Activated CD8-positive, alpha-beta T cell treated with anti-CD3 and anti-CD28 coated beads, Interleukin-2, amount 10 ng/mL, durations not matched to agents 7 days and 5 days (primary cell): ENCODE measurements around the gene CCDC78. TPM values are rescaled to one million over a fixed set of nuclear protein-coding genes. Genes with fewer than 3 reads are reported as not detected.
A peak's percentile ranks its signal among the peaks of the same experiment; 100 is the strongest.

Experiments
- ATAC-seq: fragments of 150-1000 bp; cut with Tn5 transposase; one replicate; pipeline ENCODE4 v1.10.0; 2021; ENCODE audit warnings: moderate library complexity
- CTCF ChIA-PET: fragments of 350-600 bp; sonication (Branson Sonifier 250); formaldehyde crosslinking; loops from one replicate; lab custom pipeline; 2021; ENCODE audit warnings: antibody characterized with exemption; lab: Charles Lee
- POLR2A ChIA-PET: fragments of 350-600 bp; sonication (Branson Sonifier 250); formaldehyde crosslinking; loops from one replicate; lab custom pipeline; 2021; ENCODE audit warnings: antibody characterized with exemption; lab: Charles Lee
- DNase-seq: peaks from one replicate; pipeline ENCODE4 v3.0.0-alpha.2; 2020
- H3K27ac Mint-ChIP-seq: one replicate; pipeline ENCODE4 v1.8.0; 2021; ENCODE audit warnings: mild to moderate bottlenecking, mixed read lengths
- H3K27me3 Mint-ChIP-seq: one replicate; pipeline ENCODE4 v1.8.0; 2021; ENCODE audit warnings: low read depth, mixed read lengths
- H3K36me3 Mint-ChIP-seq: one replicate; pipeline ENCODE4 v1.8.0; 2021; ENCODE audit warnings: low read depth, mixed read lengths
- H3K4me1 Mint-ChIP-seq: one replicate; pipeline ENCODE4 v1.8.0; 2021; ENCODE audit warnings: low read depth, mixed read lengths
- H3K4me3 Mint-ChIP-seq: one replicate; pipeline ENCODE4 v1.8.0; 2021; ENCODE audit warnings: mild to moderate bottlenecking, mixed read lengths
- H3K9me3 Mint-ChIP-seq: one replicate; pipeline ENCODE4 v1.8.0; 2022; ENCODE audit warnings: mixed read lengths; ENCODE audit not compliant: insufficient read depth
- total RNA-seq, 2 experiments: library from RNA; stranded (reverse); gene quantifications; one replicate each; pipeline ENCODE4 v1.2.3, GENCODE V29; 2021

The CCDC78 gene
- total RNA-seq, 2 experiments from 2014 or later = 3.9 TPM

DNA sequence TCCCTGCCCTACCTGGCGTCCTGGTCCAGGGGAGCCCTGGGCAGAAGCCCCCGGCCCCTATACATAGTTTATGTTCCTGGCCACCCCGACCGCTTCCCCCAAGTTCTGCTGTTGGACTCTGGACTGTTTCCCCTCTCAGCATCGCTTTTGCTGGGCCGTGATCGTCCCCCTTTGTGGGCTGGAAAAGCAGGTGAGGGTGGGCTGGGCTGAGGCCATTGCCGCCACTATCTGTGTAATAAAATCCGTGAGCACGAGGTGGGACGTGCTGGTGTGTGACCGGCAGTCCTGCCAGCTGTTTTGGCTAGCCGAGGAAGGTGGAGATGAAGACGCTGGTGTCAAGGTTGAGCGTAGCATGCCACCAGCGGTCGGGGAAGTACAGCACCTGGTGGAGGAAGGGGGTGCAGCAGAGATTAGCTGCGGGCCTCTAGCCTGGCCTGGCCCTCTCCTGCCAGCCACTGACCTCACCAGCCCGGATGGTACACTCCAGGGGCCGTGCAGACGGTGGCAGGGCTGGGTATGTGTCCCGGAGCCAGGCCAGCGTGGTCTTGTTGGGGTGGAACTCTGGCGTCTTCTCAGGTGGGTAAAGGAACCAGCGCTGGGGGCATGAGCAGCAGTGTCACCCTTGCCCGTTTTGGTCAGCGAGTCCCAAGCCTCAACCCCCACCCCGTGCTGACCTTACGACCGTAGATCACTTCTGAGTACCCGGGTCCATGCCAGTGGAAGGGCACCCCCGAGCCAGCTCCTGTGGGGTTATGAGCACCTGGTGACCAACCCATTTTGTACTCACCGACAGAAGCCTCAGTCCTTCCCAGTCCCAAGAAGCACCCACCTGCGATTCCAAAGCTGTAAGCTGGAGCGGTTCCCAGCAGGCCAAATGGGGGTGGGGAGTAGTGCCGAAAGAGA is 43.5 kb downstream of the CCDC78 start:
- peak overlapping the region; percentile 76 for H3K4me3 Mint-ChIP-seq
- DNase-seq (no peak), ATAC-seq (no peak)
- H3K36me3 Mint-ChIP-seq = peaks cover 28% of the 10 kb centered on the region
- no peaks in the 10 kb centered on the region for H3K9me3 Mint-ChIP-seq
- POLR2A ChIA-PET = interaction anchor here (1.4 to 2.4 kb wide), 2 partner anchors 7 to 12 kb away, joined by 3 to 15 read pairs; partner anchors contain the start of gene WDR24
- CTCF ChIA-PET = interaction anchor here (1.7 kb wide), 1 partner anchor 15 kb away, joined by 8 read pairs; the partner anchor contains the start of gene RHOT2
- H3K27me3 Mint-ChIP-seq = no peaks in the 10 kb centered on the region
- peaks cover 46% of the 10 kb centered on the region for H3K4me1 Mint-ChIP-seq
- peak overlapping the region; percentile 72 for H3K27ac Mint-ChIP-seq

DNA sequence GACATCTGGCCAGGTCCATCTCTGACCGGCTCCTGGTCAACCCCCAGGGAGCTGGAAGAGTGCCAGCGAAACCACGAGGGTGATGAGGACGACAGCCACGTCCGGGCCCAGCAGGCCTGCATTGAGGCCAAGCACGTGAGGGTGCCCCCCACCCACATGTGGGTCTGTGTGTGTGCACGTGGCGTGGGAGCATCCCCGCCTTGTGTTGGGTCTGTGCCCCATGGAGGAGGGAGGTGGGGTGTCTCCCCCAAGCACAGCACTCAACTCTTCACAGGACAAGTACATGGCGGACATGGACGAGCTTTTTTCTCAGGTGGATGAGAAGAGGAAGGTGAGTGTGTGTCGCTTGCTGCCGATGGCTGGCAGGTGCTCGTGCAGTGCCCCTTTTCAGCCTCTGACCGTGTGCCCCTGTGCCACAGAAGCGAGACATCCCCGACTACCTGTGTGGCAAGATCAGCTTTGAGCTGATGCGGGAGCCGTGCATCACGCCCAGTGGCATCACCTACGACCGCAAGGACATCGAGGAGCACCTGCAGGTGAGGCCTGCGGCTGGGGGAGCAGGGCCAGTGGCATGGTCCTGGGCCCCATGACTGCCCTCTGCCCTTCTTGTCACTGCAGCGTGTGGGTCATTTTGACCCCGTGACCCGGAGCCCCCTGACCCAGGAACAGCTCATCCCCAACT is 44.4 kb downstream of the CCDC78 start:
- Mint-ChIP-seq H3K27me3 (no peaks in the 10 kb centered on the region), H3K4me3 (peak overlapping the region; percentile 76), H3K27ac (peak overlapping the region; percentile 61), H3K36me3 (peaks cover 28% of the 10 kb centered on the region), H3K9me3 (no peaks in the 10 kb centered on the region), H3K4me1 (peaks cover 44% of the 10 kb centered on the region)
- ATAC-seq (no peak), DNase-seq (no peak)
- ChIA-PET POLR2A (interaction anchor here (1.3 to 2.4 kb wide), 4 partner anchors 8 to 13 kb away, joined by 3 to 15 read pairs (median 7); partner anchors contain the start of genes RHOT2 and WDR24), CTCF (interaction anchor here (0.9 to 1.7 kb wide), 2 partner anchors 14 to 103 kb away, joined by 3 to 8 read pairs; partner anchors contain the start of gene RHOT2)

DNA sequence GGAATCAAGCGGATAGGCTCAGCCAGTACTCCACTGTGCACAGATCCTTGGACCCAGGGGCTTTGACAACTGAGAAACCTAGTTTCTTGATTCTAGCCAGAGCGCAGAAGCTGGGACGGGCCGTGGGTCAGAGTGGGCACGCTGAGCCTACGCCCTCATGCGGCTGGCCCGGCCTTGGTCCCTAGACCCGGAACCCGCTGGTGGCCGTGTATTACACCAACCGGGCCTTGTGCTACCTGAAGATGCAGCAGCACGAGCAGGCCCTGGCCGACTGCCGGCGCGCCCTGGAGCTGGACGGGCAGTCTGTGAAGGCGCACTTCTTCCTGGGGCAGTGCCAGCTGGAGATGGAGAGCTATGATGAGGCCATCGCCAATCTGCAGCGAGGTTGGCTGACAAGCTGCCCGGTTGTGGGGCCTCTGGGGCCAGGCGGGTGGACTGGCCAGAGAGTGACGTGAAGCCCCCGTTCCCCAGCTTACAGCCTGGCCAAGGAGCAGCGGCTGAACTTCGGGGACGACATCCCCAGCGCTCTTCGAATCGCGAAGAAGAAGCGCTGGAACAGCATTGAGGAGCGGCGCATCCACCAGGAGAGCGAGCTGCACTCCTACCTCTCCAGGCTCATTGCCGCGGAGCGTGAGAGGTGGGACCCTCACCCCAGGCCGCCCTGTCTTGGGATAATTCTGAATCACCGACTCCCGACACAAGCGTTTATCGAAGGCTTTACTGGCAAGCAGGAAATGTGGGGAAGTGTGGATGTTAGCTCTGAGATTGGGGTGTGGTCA is 45.1 kb downstream of the CCDC78 start:
- Mint-ChIP-seq H3K9me3 (no peaks in the 10 kb centered on the region), H3K36me3 (peaks cover 24% of the 10 kb centered on the region), H3K27me3 (no peaks in the 10 kb centered on the region), H3K4me3 (peak overlapping the region; percentile 76), H3K4me1 (peaks cover 43% of the 10 kb centered on the region), H3K27ac (peak overlapping the region; percentile 61)
- DNase-seq (no peak), ATAC-seq (no peak)
- ChIA-PET POLR2A (interaction anchor here (0.6 to 2.4 kb wide), 6 partner anchors 9 to 126 kb away, joined by 3 to 15 read pairs (median 4); partner anchors contain the start of genes METTL26, RHOT2 and WDR24), CTCF (interaction anchor here (0.9 to 2.6 kb wide), 4 partner anchors 9 to 104 kb away, joined by 3 to 10 read pairs (median 8); partner anchors contain the start of genes RHOT2 and WDR24)

DNA sequence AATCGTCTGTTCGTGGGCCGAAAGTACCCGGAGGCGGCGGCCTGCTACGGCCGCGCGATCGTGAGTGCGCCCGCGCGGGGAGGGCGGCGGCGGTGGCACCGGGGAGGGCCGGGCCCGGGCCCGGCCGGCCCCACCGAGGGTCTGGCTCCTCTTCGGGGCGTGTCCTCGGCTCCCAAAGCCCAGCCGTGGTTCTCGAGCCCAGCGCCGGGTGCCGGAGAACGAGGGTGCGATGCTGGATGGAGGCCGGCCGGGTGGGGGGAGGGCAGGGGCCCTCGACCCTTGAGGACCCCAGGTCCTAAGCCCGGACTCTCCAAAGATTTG is 45.7 kb downstream of the CCDC78 start:
- peaks cover 24% of the 10 kb centered on the region for H3K36me3 Mint-ChIP-seq
- H3K4me1 Mint-ChIP-seq = peaks cover 38% of the 10 kb centered on the region
- H3K27ac Mint-ChIP-seq = peak overlapping the region; percentile 61
- CTCF ChIA-PET = interaction anchor here (0.8 to 2.6 kb wide), 3 partner anchors 9 to 90 kb away, joined by 3 to 10 read pairs (median 9); partner anchors contain the start of genes RHOT2 and WDR24
- no peak for ATAC-seq
- peak overlapping the region; percentile 76 for H3K4me3 Mint-ChIP-seq
- POLR2A ChIA-PET = interaction anchor here (0.6 to 2.4 kb wide), 5 partner anchors 9 to 126 kb away, joined by 3 to 15 read pairs (median 4); partner anchors contain the start of genes METTL26, RHOT2 and WDR24
- H3K27me3 Mint-ChIP-seq = no peaks in the 10 kb centered on the region
- no peak for DNase-seq
- H3K9me3 Mint-ChIP-seq = no peaks in the 10 kb centered on the region

DNA sequence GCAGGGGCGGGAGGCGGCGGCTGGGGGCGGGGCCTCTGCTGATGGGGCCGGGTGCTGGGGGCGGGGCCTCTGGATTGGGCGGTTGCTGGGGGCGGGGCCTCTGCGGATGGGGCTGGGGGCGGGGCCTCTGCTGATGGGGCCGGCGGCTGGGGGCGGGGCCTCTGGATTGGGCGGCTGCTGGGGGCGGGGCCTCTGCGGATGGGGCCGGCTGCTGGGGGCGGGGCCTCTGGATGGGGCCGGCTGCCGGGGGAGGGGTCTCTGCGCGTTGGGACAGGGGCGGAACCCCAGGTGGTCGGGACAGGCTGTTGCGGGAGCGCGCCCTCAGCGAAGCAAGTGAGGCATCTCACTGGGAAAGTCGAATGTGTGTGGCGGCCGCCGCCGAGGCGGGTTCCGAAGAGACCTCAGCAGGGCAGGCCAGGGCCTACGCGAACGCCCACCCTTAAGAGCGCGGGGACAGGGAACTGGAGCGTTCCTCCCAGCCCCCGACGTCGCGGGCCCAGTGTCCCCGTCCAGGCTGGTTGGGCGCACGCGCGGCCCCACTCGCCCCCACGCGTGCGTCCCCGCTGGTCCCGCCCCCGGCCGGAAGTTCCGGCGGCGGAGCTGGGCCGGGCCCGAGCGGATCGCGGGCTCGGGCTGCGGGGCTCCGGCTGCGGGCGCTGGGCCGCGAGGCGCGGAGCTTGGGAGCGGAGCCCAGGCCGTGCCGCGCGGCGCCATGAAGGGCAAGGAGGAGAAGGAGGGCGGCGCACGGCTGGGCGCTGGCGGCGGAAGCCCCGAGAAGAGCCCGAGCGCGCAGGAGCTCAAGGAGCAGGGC is 46.2 kb downstream of the CCDC78 start, which contains the start of gene STUB1:
STUB1 (plus strand) TSS at position 597 of the 811 bp plus-strand sequence; CDS start at position 713, 116 bp downstream.
- DNase-seq = peak; percentile 90
- ATAC-seq = peak; percentile 41
- Mint-ChIP-seq H3K4me1 (peaks cover 42% of the 10 kb centered on the region), H3K9me3 (no peaks in the 10 kb centered on the region), H3K36me3 (peaks cover 24% of the 10 kb centered on the region), H3K27me3 (peaks cover 4% of the 10 kb centered on the region), H3K4me3 (peak within 1 kb of the TSS; percentile 81), H3K27ac (peak within 1 kb of the TSS; percentile 90)
- ChIA-PET POLR2A (interaction anchor here (0.6 to 2.4 kb wide), 6 partner anchors 9 to 127 kb away, joined by 3 to 15 read pairs (median 4); partner anchors contain the start of genes METTL26, RHOT2 and WDR24), CTCF (interaction anchor here (0.8 to 2.6 kb wide), 3 partner anchors 10 to 90 kb away, joined by 3 to 10 read pairs (median 9); partner anchors contain the start of genes RHOT2 and WDR24)

DNA sequence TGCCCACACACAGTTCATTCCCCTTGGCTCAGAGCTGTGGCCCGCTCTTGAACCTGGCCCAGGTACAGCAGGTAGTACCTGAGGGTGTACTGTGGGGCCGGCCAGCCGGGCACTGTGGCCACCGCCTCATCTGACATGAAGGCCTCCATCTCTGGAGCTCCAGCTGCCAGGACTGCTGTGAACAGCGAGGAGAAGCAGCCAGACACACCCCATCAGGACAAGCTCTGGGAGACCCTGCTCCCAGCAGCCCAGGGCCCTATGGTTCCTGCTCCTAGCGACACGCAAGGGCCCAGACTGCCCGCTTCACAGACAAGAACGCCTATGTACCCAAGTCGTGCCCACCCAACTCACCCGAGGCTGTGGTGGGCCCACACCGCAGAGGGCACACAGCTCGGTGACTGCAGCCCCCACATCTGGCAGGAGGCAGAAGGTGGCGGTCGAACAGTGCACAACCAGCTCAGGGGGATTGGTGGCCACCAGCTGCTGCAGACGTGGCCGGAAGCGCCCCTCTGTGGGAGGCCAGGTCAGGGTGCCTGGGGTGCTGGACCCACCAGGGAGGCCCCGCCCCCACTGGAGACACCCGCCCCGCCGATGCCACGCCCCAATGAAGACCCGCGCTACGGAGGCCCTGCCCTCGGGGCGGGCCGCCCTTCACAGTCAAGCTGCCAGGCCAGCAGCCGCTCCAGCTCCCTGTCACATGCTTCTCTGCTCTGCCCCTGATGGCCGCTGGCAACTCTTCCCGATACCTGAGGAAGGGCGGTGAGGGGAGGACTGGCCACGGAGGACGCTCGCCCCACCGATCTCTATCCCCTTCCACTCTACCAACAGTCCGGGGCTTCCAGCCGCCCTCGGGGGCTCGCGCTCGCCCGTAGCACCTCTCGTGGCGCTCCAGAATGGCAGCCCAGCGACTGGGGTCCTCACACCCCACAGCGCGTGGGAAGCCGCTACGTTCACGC is 47.1 kb downstream of the CCDC78 start:
- DNase-seq = peak; percentile 65
- peaks cover 41% of the 10 kb centered on the region for H3K4me1 Mint-ChIP-seq
- ChIA-PET POLR2A (interaction anchor here (0.5 to 1.3 kb wide), 3 partner anchors 11 to 78 kb away, joined by 3 read pairs; partner anchors contain the start of genes METTL26 and WDR24), CTCF (interaction anchor here (1.0 to 2.6 kb wide), 2 partner anchors 11 to 42 kb away, joined by 3 to 10 read pairs; partner anchors contain the start of gene RHOT2)
- peak overlapping the region; percentile 73 for H3K4me3 Mint-ChIP-seq
- H3K36me3 Mint-ChIP-seq = peaks cover 24% of the 10 kb centered on the region
- peak overlapping the region; percentile 78 for H3K27ac Mint-ChIP-seq
- H3K27me3 Mint-ChIP-seq = peaks cover 6% of the 10 kb centered on the region
- no peaks in the 10 kb centered on the region for H3K9me3 Mint-ChIP-seq
- peak; percentile 16 for ATAC-seq

DNA sequence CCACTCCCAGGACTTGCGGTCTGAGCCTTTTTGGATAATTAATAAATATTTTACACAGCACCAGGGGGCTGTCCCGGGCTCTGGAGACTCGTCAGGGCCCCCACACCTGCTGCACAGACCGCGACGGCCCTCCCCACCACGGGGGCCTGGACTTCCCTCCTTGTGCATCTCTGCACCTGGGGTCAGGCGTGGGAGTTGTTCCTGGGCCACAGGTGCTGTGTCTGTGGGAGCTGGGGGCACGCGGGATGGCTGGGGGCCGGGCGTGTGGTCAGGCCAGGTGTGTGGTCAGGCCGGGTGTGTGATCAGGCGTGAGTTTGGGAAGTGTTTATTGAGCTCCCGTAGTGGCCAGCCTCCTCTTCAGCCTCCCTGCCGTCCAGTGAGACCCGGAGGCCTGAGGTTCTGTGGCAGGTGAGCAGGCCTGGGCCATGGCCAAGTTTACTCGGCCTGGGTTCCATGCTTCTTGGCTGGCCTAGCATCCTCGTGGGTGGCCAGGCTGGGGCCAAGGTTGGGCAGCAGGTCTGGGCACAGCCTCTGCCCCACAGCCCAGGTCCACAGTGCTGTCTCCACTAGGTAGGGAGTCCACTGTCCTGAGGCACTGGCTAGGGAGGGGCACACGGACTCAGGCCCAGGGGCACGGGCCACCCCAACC is 47.9 kb downstream of the CCDC78 start:
- ATAC-seq (no peak), DNase-seq (no peak)
- CTCF ChIA-PET = interaction anchor here (1.0 to 2.6 kb wide), 2 partner anchors 10 to 41 kb away, joined by 3 to 10 read pairs; partner anchors contain the start of gene RHOT2
- Mint-ChIP-seq H3K36me3 (peaks cover 22% of the 10 kb centered on the region), H3K4me3 (peak overlapping the region; percentile 73), H3K27me3 (peaks cover 6% of the 10 kb centered on the region), H3K27ac (no peak overlapping the region), H3K4me1 (peaks cover 36% of the 10 kb centered on the region), H3K9me3 (no peaks in the 10 kb centered on the region)
- POLR2A ChIA-PET = interaction anchor here (0.5 to 1.3 kb wide), 3 partner anchors 12 to 79 kb away, joined by 3 read pairs; partner anchors contain the start of genes METTL26 and WDR24

DNA sequence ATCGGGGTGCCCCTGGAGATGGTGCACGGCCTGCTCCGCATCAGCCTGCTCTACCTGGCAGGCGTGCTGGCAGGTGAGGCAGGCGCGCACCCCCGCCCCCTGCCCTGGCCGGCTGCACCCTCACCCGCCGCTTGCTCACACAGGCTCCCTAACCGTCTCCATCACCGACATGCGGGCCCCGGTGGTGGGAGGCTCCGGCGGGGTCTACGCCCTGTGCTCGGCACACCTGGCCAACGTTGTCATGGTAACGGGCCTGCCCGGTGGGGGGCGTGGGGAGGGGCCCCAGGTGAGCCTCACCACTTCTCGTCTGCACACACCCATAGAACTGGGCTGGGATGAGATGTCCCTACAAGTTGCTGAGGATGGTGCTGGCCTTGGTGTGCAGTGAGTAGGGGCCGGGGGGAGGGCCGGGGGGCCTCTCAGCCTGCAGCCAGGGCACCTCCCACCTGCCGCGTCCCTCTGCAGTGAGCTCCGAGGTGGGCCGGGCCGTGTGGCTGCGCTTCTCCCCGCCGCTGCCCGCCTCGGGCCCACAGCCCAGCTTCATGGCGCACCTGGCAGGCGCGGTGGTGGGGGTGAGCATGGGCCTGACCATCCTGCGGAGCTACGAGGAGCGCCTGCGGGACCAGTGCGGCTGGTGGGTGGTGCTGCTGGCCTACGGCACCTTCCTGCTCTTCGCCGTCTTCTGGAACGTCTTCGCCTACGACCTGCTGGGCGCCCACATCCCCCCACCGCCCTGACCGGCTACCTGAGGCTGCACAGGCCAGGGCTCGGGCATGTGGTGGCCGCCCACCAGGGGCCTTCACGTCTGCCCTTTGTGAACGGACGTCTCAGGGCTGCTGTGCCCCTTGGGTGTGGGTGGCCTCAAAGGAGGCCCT is 48.7 kb downstream of the CCDC78 start:
- peaks cover 6% of the 10 kb centered on the region for H3K27me3 Mint-ChIP-seq
- H3K4me3 Mint-ChIP-seq = no peak overlapping the region
- H3K36me3 Mint-ChIP-seq = peaks cover 21% of the 10 kb centered on the region
- no peaks in the 10 kb centered on the region for H3K9me3 Mint-ChIP-seq
- ChIA-PET POLR2A (interaction anchor here (0.6 kb wide), 1 partner anchor 109 kb away, joined by 4 read pairs; no protein-coding TSS in a partner anchor), CTCF (no interaction called here)
- H3K27ac Mint-ChIP-seq = no peak overlapping the region
- peaks cover 30% of the 10 kb centered on the region for H3K4me1 Mint-ChIP-seq
- no peak for ATAC-seq
- DNase-seq = no peak
